ENCODE measurements around the gene DOHH. TPM values are rescaled to one million over a fixed set of nuclear protein-coding genes. Genes with fewer than 3 reads are reported as not detected.

Gene DOHH
- total and polyA plus RNA-seq, 9 of the 15 experiments (the other 6 are each of a cell fraction or from before 2014, with no cell fraction given), result 0.14 to 47.2 (median 5.1) TPM

DNA sequence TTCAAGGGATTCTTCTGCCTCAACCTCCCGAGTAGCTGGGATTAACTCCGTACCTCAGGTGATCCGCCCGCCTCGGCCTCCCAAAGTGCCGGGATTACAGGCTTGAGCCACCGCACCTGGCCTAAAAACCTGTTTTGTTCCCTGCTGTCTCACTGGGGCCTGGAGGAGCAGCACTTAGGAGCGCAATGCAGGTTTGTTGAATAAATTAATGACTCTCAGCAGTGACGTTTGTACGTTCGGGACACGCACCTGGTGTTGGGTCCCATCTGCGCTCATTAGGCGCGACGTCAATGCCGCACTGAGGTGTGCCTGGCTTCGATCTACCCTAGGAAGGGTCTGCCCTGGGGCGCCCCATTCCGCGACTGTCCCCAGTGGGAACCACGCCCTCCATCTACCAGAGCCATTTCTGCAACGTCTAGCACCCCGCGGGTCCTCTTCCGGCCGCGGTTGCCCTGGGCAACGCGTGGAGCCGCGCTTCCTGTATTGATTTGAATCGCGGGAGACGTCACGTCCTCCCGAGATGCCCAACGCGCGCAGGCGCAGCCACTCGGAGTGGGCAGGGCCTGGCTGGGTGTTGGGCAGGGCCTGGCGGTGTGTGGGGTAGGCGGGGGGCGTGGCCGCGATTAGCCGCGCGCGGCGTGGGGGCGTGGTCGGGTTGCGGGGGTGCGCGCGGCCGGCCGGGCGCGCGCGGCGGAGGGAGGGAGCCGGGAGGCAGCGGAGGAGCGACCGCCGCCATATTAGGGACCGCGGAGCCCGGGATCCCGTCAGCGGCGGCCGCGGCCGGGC, 5.3 kb upstream of the DOHH start, which contains the start of gene FZR1 (continued):
- no peak for TF ChIP-seq ZNF407 (IDR thresholded peaks at IDR 0.05; ENCODE audit: low read depth)
- peak; percentile 31; the same call in 1 of the 2 replicates for TF ChIP-seq EP300 (IDR thresholded peaks at IDR 0.05; ENCODE audit: low read length)
- TF ChIP-seq SIN3A (IDR thresholded peaks at IDR 0.05; ENCODE audit: borderline replicate concordance in 2 of 2, control insufficient read depth in 1 of 2, low read depth in 2 of 2, low read length in 2 of 2), result peak; percentile 66 to 87; a peak in 2 of 4 replicates
- TF ChIP-seq PREB (CRISPR knock-in tag; IDR thresholded peaks at IDR 0.05), result no peak
- peak; percentile 21; the same call in 1 of the 2 replicates for TF ChIP-seq JUND (IDR thresholded peaks at IDR 0.05; ENCODE audit: borderline replicate concordance, low read depth, low read length)
- peak; percentile 13; the same call in 1 of the 3 replicates for TF ChIP-seq JUND (tag; IDR thresholded peaks at IDR 0.05; ENCODE audit: borderline replicate concordance, low read depth, low read length)
- TF ChIP-seq, protein P1, sequence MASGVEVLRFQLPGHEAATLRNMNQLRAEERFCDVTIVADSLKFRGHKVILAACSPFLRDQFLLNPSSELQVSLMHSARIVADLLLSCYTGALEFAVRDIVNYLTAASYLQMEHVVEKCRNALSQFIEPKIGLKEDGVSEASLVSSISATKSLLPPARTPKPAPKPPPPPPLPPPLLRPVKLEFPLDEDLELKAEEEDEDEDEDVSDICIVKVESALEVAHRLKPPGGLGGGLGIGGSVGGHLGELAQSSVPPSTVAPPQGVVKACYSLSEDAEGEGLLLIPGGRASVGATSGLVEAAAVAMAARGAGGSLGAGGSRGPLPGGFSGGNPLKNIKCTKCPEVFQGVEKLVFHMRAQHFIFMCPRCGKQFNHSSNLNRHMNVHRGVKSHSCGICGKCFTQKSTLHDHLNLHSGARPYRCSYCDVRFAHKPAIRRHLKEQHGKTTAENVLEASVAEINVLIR (CRISPR knock-in tag; IDR thresholded peaks at IDR 0.05), result peak; percentile 94
- TF ChIP-seq, protein P2, sequence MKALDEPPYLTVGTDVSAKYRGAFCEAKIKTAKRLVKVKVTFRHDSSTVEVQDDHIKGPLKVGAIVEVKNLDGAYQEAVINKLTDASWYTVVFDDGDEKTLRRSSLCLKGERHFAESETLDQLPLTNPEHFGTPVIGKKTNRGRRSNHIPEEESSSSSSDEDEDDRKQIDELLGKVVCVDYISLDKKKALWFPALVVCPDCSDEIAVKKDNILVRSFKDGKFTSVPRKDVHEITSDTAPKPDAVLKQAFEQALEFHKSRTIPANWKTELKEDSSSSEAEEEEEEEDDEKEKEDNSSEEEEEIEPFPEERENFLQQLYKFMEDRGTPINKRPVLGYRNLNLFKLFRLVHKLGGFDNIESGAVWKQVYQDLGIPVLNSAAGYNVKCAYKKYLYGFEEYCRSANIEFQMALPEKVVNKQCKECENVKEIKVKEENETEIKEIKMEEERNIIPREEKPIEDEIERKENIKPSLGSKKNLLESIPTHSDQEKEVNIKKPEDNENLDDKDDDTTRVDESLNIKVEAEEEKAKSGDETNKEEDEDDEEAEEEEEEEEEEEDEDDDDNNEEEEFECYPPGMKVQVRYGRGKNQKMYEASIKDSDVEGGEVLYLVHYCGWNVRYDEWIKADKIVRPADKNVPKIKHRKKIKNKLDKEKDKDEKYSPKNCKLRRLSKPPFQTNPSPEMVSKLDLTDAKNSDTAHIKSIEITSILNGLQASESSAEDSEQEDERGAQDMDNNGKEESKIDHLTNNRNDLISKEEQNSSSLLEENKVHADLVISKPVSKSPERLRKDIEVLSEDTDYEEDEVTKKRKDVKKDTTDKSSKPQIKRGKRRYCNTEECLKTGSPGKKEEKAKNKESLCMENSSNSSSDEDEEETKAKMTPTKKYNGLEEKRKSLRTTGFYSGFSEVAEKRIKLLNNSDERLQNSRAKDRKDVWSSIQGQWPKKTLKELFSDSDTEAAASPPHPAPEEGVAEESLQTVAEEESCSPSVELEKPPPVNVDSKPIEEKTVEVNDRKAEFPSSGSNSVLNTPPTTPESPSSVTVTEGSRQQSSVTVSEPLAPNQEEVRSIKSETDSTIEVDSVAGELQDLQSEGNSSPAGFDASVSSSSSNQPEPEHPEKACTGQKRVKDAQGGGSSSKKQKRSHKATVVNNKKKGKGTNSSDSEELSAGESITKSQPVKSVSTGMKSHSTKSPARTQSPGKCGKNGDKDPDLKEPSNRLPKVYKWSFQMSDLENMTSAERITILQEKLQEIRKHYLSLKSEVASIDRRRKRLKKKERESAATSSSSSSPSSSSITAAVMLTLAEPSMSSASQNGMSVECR (CRISPR knock-in tag; IDR thresholded peaks at IDR 0.05), result peak; percentile 97
- peak; percentile 79; the same call in 1 of the 2 replicates for TF ChIP-seq TFAP4 (CRISPR knock-in tag; IDR thresholded peaks at IDR 0.05; ENCODE audit: borderline replicate concordance)
